Neural cell (in vitro differentiated cells): ENCODE data around the gene DHX36. TPM values are rescaled to one million over a fixed set of nuclear protein-coding genes. Genes with fewer than 3 reads are reported as not detected.

Experiments
- polyA plus RNA-seq: library from polyadenylated mRNA; depleted of rRNA; stranded (reverse); fragments of >200 nt; gene quantifications from 2 replicates; pipeline ENCODE4 v1.2.3, GENCODE V29; 2014
- small RNA-seq, 3 experiments: library from RNA; depleted of rRNA; stranded (forward); fragments of <200 nt; gene quantifications; one replicate each; pipeline ENCODE3, GENCODE V24; 2012

DHX36 gene
- polyA plus RNA-seq, 1 donor from 2014 or later, result 189 TPM

Small RNAs within 50 kb of the gene (small RNA-seq; reads per million reads assigned to genes)
- 0 reads per million in 3 experiments for gene RF01210

Other genes with a start within 250 kb of the DHX36 start
- 3.7 and 5.7 TPM in 2 replicates for gene ARHGEF26, start 203.1 kb downstream of the DHX36 start, polyA plus RNA-seq
- gene GPR149, start 105.7 kb upstream of the DHX36 start, polyA plus RNA-seq, result 10.7 and 10.9 TPM in 2 replicates